C4-2B (cell line): ENCODE data around the gene KRTAP12-4.

Experiments used
- H3K27ac ChIP-seq: fragments of 450-650 bp; 2 replicates; pipeline ENCODE4 v1.5.1; 2017
- ZFX ChIP-seq: fragments of 450-650 bp; IDR thresholded peaks from 2 replicates; pipeline ENCODE4 v1.6.1; 2017
- TF ChIP-seq, protein P1 (sequence below): fragments of 450-650 bp; conservative IDR thresholded peaks from 2 replicates; pipeline ENCODE4 v1.5.1; 2017; ENCODE audit warnings: mild to moderate bottlenecking

KRTAP12-4 gene, protein sequence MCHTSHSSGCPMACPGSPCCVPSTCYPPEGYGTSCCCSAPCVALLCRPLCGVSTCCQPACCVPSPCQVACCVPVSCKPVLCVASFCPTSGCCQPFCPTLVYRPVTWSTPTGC

DNA sequence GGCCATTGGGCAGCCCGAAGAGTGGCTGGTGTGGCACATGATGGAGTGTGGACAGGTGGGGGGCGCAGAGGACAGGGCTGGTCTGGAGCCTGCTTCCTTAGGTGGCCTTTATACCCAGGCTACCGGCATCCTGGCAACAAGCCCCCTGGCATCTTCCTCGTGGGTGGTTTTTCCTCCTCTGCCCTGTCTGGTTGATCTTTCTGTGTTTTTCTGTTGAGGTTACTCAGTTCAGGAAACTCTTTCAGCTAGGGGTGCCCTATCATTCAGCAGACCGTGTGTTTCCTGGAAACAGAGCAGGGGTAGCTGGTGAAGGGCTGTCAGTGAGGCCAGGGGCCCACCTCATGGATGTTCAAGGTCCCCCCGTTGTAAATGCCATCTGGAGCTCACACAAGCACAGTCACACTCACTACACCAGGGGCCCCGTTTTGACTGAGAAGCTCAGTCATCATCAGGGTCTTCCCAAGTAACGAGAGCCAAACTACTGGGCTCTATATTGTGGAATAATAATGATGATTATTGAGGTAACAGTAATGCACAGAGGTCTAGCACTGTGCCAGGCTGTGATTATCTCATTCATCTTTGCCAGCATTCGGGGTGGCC is at the start of gene KRTAP12-4:
TSS of gene KRTAP12-4 (minus strand) at position 84 of the 600 bp plus-strand sequence. CDS start at position 39, 45 bp downstream.
- H3K27ac ChIP-seq, result no peak within 1 kb of the TSS
- no peak for TF ChIP-seq ZFX
- TF ChIP-seq, protein P1, sequence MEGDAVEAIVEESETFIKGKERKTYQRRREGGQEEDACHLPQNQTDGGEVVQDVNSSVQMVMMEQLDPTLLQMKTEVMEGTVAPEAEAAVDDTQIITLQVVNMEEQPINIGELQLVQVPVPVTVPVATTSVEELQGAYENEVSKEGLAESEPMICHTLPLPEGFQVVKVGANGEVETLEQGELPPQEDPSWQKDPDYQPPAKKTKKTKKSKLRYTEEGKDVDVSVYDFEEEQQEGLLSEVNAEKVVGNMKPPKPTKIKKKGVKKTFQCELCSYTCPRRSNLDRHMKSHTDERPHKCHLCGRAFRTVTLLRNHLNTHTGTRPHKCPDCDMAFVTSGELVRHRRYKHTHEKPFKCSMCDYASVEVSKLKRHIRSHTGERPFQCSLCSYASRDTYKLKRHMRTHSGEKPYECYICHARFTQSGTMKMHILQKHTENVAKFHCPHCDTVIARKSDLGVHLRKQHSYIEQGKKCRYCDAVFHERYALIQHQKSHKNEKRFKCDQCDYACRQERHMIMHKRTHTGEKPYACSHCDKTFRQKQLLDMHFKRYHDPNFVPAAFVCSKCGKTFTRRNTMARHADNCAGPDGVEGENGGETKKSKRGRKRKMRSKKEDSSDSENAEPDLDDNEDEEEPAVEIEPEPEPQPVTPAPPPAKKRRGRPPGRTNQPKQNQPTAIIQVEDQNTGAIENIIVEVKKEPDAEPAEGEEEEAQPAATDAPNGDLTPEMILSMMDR, result no peak

DNA sequence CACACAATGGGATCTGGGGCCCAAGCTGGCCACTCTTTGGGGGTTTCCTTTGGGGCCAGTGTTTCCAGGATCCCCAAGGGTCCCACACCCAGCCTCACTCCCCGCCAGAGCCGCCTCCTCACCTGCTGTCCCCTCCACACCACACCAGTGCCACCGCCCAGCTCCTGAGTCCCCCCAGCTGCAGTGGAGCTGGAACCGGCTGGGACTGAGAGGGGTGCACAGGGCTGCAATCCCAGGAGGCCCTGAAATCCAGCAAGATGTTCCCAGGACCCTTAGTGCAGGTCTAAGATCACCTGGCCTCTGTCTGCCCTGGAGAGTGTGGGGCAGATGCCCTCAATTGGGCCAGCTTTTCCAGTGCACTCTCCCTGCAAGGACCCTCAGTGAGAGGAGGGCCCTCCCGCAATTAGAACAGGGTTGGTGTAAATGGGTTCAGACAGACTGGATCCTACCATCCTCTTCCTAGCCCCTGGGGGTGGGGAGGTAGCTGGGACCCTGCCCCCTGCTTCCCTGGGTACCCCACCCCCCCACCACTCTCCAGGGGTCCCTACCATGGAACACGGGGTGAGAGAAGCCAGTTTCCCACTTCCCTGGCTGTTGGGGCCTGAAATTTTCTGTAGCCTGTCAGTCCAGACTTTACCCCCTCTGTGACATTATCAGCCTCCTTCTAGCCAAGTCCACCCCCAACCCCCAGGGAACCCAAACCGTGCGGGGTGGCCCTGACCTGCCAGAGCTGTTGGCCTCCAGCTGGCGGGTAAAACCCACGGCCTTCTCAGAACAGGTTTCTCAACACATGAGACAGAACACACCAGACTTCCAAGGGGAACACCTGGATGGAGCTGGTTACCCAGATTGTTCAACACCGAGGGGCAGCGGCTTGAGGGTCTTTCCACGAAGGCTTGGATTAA is 49.5 kb upstream of the KRTAP12-4 start:
- TF ChIP-seq, protein P1, result no peak
- TF ChIP-seq ZFX, result no peak
- H3K27ac ChIP-seq, result no peak overlapping the region

DNA sequence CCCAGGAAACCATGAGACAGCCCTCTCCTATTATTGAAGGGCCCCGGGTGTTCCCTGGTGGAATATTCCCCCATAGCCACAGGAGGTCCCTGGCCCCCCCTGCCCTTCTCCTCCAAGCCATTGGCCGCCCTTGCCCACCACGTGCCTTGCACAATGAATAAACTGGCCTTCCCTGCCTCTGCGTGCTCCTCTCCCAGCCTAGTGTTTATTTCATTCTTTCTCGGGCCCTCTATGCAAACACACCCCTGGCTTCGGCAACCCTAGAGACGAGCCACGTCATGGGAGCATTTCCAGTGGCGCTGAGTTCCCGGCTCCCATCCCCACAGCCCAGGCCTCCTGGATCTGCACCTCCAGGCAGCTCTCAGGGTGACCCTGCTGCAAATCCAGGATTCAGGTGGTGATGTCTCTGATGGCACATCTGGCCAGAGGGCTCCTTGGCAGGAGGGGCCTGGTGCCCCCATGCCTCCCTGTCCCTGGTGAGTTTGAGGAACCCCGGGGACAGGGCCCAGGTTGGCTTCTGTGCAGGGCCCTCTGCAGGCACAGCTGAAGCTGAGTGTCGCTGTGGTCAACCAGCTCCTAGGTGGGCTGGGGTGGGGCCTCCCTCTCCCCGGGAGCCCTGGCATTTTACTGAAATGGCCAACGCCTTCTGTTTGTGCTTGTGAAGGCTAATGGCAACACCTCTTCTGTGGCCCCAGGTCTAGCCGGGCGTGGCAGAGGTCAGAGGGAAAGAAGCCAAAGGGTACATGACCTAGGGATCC is 48.7 kb upstream of the KRTAP12-4 start:
- H3K27ac ChIP-seq, result no peak overlapping the region
- TF ChIP-seq, protein P1, result no peak
- no peak for TF ChIP-seq ZFX

DNA sequence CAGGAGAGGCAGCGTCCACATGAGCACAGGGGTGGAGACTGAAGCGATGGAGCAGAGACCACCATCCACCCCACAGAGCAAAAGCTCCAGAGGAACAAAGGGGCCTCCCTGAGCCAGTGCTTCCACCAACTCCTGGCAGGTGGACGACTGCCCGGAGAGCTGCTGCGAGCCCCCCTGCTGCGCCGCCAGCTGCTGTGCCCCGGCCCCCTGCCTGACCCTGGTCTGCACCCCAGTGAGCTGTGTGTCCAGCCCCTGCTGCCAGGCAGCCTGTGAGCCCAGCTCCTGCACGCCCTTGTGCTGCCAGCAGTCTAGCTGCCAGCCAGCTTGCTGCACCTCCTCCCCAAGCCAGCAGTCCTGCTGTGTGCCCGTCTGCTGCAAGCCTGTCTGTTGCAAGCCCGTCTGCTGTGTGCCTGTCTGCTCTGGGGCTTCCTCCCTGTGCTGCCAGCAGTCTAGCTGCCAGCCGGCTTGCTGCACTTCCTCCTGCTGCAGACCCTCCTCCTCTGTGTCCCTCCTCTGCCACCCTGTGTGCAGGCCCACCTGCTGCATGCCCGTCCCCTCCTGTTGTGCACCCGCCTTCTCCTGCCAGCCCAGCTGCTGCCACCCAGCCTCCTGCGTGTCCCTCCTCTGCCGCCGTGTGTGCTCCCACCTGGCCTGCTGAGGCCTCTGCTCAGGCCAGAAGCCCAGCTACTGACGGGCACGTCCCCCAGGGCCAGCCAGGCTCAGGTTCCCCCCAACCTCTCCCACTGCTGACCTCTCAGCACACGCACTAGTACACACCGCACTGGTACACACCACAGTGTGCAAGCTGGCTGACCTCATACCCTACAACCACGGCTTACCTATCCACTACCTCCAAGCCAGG is 47.9 kb upstream of the KRTAP12-4 start:
- TF ChIP-seq ZFX, result no peak
- TF ChIP-seq, protein P1, result no peak
- H3K27ac ChIP-seq, result no peak overlapping the region

DNA sequence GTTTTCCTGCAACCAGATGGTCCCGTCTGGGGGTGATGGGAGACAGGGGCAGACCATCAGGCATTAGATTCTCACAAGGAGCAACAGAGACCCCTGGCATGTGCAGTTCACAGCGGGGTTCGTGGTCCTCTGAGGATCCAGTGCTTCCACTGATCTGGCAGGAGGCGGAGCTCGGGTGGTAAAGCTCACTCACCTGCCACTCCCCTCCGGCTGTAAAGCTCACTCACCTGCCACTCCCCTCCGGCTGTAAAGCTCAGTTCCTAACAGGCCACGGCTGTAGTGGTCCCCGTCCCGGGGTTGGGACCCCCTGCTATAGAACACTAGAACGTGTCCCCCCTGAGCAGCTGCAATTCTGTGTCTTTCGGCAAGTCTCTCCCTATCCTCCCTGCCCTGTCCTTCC is 47.1 kb upstream of the KRTAP12-4 start:
- TF ChIP-seq, protein P1, result no peak
- no peak for TF ChIP-seq ZFX
- H3K27ac ChIP-seq, result no peak overlapping the region

DNA sequence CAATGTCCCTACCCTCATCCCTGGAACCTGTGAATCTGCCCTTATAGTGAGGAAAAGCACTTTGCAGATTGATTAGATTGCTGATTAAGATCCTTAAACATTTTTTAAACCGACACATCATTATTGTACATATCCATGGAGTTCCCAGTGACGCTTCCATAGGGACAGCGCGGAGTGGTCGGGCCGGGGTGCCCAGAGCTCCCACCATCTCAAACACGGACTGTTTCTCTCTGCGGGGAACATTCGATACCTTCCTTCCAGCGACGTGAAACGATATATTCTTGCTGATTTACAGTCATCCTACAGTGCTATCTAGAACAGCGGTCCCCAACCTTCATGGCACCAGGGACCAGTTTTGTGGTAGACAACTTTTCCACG is 46.6 kb upstream of the KRTAP12-4 start:
- TF ChIP-seq, protein P1, result no peak
- no peak for TF ChIP-seq ZFX
- no peak overlapping the region for H3K27ac ChIP-seq
